Urothelium cell line (cell line): Measurements from ENCODE around the gene STARD4.

ENCODE experiments used
- DNase-seq: peaks from one replicate; pipeline ENCODE4 v3.0.0; 2011; ENCODE audit warnings: low spot score, mixed read lengths
- FAIRE-seq: peaks from 2 replicates; lab custom pipeline; 2011; peaks lifted over from hg19 to GRCh38; lab: Jason Lieb, UNC

The STARD4 gene

DNA sequence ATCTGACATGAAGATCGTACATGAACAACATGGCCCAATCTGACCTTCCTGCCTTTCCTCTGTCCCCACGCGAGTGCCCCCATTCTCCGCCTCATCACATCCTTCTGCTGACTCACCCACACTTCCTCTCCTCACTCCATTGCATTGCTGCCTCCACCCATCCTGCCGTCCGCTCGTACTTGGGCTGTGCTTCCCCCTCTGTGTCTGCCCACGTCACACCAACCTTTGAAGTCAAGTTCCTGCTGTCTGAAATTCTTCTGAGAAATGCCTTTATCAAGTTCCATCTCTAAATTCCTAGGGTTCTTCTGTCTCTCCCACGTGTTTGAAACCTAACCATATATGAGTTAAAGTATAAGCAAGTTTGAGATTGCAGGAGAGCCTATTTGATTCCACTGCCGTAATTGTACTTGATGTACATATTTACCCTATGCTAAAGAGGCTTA is 18.0 kb upstream of the STARD4 start:
- DNase-seq (peak; percentile 72), FAIRE-seq (peak; percentile 99)

DNA sequence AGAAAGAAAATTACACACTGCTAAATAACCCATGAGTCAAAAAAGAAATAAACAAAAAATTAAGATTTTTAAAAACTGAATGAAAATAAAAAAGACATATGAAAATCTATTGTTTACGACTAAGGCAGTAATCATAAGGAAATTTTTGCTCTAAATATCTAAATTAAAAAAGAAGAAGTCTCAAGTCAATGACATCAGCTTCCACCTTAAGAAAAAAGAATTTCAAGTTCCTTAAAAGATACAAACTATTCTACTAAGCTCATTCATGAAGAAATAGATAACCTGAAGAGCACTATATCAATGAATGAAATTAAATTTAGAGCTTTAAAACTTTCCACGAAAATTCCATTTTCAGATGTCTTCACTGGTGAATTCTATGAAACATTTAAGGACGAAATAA is 15.7 kb upstream of the STARD4 start:
- FAIRE-seq, result no peak
- DNase-seq, result no peak

DNA sequence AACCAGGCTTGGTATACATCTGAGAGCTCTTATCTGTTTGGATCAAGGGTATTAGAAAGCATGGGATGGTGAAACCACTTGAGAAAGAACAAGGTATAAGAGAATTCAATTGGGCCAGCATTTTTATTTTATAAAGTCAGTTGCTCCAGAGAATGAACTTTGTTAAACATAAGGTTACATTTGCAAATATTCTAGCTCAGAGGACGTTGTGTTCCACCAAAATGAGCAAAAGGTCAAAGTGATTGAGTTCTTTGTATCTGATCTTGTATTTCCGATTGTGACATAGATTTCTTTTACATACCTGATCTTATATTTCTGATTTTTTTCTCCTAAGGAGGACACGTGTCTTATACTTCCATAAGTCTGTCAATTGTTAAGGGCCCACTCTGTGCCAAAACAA is 8.6 kb upstream of the STARD4 start:
- FAIRE-seq, result no peak
- no peak for DNase-seq

DNA sequence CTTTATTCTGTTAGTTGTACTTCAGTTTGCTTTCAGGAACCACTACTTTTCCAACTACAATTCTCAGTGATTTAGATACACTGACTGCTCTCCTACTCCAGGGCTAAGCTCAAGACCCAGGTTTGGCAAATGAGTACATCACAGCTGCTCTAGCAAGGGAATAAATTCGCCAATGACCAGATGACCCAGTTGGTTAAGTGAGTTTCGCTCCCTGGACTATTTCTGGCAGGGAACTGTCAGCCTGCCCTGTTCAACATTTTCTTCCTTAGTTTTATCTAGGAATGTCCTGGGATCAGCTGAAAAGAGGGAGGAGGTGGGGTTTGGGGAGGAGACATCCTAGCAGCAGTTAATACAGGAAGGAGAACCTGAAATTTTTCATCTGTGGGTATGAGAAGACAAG is 6.4 kb upstream of the STARD4 start:
- no peak for DNase-seq
- FAIRE-seq, result no peak

DNA sequence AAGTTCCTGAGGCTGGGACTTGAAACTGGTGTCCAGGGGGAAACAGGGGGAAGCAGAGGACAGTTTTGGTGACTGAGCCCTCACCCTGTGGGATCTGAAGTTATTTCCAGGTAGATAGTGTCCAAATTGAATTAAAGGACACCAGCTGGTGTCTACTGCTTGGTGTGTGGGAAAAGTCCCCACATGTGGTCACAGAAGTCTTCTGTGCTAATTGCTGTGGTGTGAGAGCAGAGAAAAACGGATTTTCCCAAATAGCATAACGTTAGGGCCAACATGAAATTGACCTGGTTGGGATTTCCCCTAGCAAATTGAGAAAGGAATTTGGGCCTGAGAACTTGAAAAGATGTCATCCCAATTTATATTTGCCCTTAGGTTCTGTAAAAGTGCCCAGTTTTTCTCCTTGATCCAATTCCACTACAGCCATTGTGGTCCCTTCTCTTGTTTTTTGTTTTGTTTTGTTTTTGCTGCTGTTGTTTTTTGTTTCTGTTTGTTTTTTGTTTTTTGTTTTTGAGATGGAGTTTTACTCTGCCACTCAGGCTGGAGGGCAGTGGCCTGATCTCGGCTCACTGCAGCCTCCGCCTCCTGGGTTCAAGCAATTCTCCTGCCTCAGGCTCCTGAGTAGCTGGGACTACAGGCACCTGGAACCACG is 5.6 kb upstream of the STARD4 start:
- FAIRE-seq (no peak), DNase-seq (no peak)

DNA sequence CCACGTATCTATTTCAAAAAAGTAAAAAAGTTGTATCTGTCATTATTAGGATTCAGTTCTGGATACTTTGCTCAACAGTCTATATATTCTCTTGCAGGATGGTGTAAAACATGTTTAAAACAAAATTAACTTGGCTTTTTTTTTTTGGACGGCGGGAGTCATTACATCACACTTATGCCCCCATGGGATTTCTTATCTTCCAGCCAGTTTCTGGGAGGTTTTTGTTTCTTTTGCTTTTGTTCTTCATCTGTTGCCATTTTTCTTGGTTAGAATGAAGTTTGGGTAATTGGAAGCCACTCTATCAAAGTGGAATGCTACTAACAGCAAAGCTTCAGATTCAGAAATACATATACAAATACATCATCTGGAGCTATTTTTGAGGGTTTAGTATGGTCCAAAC is 1.8 kb upstream of the STARD4 start:
- FAIRE-seq, result no peak
- DNase-seq, result no peak

DNA sequence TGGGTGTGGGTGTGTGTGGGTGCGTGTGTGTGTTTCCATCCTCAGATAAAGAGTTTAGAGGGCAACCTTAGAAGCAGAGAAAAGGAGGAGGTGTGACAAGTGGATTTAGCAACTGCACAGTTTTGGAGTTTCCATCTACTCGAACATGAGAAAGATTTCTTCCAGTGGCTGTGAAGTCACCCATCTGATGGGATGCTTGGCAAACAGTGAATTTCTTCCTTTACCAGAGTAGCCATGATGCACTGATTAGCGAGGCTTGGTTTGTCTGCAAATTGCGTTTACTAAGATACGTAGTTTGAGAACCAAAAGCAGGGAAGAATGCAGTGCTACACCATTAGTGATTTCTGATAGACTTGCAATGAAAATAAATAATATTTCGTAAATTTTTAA is 791 bp upstream of the STARD4 start:
- FAIRE-seq (no peak), DNase-seq (no peak)

DNA sequence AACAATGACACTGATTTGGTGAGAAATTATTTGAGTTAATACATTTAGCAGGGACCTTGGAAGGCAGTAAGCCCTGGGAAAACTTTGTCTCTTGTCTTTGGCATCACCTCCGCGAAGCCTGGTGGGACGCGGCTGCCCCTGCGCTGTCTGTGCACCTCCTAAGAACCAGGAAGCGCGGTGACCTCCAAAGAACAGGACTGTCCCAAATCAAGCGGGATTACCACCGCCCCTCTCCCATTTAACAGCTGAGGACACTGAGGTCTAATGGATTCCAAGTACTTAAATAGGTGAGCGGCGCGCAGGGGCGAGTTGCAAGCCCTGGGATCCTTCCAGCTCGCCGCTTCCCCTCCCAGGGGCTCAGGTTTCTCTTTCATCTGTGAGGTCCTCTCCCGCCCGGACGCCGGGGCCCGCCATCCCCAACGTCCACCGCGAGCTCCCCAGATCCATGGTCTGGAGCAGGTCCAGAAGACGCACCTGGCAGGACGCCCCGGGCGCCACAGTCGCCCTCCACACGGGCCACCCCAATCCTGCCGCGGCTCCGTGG is 432 bp downstream of the STARD4 start:
- DNase-seq (no peak), FAIRE-seq (no peak)

DNA sequence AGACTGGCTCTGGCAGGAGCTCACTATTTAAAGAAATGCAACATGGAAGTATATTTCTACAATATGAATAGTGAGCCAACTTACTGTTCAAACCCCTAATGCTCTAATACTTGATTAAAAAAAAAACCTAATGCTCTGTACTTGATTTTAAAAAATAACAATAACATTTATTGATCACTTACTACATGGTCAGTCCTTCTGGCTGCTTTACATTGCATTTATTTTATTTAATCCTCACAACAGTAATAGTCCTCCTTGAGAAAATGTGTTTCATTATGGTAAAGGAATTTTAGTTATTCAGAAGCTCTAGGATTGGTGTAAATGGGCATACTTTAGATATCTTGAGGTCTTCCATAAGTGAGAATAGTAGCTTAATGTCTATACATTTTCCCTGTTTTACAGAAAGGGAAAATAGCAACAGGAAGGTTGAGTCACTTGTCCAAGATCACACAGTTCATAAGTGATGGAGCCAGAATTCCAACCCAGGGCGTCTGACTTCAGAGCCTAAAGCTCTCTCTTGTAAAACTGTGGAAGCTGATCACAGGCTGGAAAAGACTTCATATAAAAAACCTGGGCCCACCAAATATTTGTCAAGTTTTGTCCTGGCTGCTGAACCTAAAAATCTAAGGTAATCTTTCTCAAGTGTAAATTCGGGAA is 1.0 kb downstream of the STARD4 start:
- no peak for FAIRE-seq
- no peak for DNase-seq

DNA sequence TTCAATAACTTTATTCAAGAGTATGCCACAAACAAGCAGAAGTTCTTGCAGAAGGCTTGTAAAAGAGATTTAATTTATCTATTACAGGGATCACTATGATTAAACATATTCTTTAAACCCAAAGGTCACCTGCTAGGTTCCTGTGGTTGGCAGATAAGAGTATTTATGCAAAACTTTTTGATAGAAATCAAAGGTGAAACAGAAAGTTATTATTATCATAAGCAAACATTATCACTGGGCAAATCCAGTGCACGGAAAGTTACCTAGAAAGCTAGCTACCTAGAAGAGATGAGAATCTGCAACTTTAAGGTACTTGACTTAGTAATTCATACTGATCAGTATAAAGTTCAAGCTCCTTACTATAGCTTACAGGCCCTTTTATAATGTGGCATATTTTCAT is 3.2 kb downstream of the STARD4 start:
- FAIRE-seq (no peak), DNase-seq (no peak)

DNA sequence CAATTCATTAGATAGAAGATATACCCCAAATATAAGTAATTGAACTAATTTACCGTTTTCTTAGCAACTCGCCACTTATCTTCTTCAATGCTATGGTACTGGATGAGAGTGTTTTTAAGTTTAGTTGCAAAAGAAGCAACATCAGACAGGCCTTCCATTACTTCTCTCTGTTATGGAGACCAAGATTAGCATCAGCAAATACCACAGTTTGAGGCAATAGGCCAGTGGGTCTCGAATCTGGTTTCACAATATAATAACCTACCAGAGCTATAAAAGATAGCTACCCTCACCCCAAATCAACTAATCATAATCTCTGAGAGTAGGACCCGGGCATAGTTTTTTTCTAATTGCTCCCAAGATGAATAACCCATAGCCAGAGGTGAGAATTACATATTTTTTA is 5.1 kb downstream of the STARD4 start:
- DNase-seq, result no peak
- no peak for FAIRE-seq

DNA sequence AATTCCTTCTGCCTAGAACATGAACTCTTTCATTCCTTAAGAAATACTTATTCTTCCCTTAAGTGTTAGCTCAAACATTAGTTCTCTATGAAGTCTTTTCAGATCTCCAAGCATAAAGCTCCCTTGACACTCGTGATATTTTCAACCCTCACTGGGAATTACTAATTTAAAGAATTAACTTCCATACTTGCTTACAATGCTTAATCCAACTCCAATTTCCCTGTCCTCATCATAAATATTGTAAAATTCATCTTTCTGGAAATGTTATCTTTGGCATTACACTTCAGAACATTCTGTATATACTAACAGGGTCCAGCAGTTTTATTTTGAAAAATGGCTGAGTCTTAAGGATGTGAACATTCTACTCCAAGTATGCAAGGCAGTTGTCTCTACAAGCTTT is 7.2 kb downstream of the STARD4 start:
- no peak for FAIRE-seq
- DNase-seq, result no peak

DNA sequence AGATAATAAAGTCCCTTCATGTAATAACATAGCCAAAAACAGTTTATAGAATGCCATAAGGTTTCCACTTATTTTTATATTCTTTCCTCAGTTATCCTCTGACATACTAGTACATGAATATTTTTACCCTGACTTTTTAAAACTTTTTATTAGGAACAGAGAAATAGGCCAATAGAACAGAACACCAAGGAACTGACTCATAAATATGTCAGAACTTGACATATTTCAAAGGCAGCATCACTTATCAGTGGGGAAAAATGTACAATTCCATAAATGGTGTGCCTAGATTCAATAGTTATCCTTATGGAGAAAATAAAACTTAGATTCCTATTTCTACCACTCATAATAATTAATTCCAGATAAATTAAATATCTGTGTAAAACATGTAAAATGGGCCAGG is 9.4 kb downstream of the STARD4 start:
- no peak for FAIRE-seq

DNA sequence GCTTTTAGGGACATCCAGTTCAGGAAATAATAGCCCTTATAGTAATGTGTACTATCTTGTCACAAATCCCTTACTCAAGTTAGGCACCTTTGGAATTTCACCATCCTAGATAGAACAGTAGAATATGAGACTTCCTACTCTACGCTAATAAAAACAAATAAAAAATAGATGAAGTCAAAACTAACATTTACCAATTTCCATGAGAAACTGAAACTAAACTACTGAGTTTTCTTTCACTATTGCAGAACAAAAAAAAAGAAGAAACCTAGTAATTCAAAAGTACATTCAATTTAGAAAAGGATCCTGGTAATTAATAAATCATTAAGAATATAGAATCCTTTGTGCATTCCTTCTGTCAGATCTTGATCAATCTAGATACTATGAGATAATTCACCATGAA is 14.0 kb downstream of the STARD4 start:
- FAIRE-seq, result no peak
- DNase-seq, result no peak

More for the DNA sequence above, 9.4 kb downstream of the STARD4 start:
- no peak for DNase-seq

DNA sequence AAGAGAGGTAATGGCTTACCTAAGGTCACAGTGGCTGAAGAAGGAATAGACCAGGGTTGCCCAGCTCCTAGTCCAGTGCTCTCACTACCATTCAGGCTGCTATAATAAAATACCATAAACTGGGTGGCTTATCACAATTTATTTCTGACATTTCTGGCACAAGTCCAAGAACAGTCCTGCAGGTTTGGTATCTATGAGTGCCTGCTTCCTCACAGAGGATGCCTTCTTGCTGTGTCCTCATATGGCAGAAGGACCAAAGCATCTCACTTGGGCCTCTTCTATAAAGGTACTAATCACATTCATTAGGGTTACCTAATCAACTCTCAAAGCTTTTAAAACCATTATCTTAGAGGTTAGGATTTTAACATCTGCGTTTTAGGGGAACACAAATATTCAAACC is 17.2 kb downstream of the STARD4 start:
- FAIRE-seq (no peak), DNase-seq (no peak)

DNA sequence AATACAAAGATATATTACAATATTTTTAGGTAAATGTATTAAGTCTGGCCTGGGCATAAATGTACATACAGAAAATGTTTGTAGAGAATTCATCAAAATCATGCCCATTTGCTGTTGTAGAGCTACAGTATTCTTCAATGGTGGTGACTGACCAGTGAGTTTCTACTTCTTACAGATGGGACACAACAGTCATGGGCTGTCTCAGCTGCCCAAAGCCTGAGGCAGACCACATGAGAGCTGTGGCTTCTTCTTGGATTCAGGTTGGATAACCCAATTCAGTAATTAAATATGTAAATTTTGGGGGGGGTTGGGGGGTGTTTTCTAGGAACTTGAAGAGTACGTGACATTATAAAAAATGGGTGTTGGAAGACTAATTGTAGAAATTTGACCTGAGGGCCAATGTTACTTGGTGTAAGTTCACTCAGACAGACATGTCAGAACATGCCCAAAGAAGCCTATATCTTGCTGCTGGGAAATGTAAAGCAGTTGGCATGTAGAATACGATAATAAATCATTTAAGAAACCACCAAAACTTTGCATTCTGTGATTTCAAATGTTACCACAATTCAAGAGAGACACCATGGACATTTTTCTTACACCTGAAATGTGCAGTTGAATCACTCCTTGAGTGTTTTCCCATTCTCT is 17.9 kb downstream of the STARD4 start:
- FAIRE-seq (no peak), DNase-seq (no peak)

DNA sequence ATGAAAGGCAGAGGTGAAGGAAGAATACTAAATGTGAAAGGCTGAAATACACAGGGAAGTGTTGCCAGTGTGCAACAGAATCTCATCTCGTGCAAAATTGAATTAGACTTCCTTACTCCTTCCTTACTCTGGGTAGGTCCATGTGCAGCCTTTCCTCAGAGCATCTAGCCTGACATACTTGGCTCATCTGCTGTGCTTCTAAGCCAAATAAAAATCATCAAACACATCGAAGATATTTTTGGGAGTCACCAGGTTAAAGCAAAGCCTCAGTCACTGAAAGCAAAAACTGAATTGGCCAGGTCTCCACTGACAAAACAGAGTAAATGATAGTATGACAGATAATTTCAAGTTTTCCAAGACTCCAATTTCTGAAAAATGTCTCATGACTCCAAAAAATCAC is 19.3 kb downstream of the STARD4 start:
- FAIRE-seq, result peak; percentile 52

DNA sequence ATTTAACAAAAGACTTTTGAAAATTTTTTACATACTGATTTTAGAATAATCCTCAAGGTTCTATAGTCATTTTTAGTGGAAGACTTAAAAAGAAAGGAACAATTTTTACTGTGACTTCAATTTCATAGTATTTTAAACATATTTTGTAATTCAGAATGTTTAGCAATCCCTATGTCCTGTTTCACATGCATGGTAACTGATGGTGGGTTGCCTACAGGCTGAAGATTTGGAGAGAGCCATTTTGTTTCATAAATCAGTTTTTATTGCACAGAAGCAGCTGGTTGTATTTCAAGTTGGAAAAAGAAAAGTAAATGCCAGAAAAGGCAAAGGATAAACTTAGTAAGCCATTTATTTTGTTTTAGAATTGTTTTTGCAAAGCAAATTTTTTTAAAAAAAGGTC is 24.0 kb downstream of the STARD4 start:
- no peak for FAIRE-seq
- no peak for DNase-seq

More for the DNA sequence above, 19.3 kb downstream of the STARD4 start:
- no peak for DNase-seq

DNA sequence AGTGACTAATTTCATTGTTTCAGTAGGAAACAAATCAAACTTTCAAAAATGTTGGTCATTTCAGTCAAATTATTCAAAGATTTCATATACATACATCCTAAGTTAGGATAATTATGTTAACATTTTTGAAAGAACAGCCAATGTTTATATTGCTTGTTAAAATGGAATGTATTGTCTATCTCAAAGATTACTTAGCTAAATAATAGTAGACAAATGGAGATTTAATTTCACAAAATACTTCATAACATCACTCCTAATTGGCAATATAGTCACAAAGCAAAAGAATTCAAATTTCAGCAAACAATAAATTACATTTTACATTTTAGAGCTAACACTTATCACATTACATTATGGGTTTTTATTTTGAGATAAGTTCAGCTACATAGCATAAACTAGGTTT is 25.4 kb downstream of the STARD4 start:
- FAIRE-seq, result no peak
- DNase-seq, result no peak

DNA sequence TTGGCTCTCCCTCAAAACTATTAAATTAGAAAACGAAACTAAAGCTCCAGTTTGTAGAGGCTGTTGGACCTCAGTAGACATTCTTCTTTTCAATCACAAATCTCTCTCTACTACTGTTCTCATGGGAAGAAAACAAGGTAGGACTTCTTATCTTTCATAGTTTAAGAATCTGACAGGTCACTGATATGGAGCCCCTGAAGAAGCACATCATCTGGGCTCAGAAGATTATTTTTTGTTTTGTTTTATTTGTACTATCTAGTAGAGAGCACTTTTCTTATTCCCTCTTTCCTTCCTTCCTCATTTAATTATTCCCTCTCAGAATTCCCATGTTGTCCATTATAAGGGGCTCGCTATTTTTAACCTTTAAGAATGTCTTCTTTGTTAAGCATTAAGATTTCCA is 26.3 kb downstream of the STARD4 start:
- FAIRE-seq, result no peak
- DNase-seq, result no peak

DNA sequence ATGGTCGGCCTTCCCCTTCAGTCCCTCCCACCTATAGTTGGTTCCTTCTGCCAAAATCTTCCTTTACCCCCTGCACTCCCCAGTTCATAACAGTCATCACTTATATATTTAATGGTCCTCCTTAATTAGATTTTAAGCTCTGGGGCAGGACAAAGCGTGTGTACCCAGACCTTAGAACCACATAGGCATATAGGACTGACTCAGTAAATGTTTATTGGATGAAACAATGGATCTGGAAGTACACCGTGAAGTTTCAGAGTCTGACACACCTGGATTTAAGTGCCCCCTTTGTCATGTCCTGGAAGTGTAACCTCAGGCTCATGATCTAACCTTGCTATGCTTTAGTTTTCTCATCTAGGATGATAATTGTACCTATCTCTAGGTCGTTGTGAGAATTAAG is 32.0 kb downstream of the STARD4 start:
- DNase-seq, result no peak
- no peak for FAIRE-seq

DNA sequence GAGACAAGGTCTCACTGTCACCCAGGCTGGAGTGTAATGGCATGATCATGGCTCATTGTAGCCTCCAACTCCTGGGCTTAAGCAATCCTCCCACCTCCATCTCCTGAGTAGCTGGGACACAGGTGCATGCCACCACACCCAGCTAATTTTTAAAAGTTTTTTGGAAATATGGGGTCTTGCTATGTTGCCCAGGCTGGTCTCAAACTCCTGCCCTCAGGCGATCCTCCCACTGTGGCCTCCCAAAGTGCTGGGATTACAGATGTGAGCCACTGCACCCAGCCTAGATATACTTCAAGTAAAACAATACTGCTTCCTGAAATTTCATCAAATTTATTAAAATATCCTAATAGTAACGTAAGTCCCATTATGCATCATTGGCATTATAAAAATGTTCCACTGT is 33.4 kb downstream of the STARD4 start:
- DNase-seq (no peak), FAIRE-seq (no peak)
